ENCODE measurements around the gene MAP4K4. TPM values are rescaled to one million over a fixed set of nuclear protein-coding genes. Genes with fewer than 3 reads are reported as not detected.

MAP4K4 gene
- total and polyA plus RNA-seq, 2 of the 4 experiments (the other 2 are of a cell fraction): 89.4 to 124 TPM

DNA sequence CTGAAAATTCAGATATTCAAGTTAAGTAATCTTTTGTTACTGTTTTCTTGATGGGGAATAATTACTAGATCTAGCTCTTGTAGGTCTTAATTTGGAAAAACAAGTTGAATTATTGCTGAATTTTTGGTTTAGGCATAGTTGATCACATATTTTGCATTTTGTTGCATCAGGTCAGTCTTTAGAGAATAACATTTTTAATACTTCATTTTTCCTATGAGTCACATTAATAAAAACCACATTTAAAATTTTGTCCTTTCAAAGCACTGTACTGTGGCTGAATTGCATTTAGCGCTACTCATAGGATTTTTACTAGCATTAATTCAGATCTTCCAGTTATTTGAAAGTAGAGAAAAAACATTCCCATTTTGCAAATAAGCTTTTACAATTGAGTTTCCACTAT is 23.2 kb downstream of the MAP4K4 start:
- H3K14ac ChIP-seq (replicated peaks; ENCODE audit: low read depth, low read length): no peak overlapping the region
- H3K4me2 ChIP-seq (ENCODE audit: low read depth, low read length): no peak overlapping the region
- no peak for DNase-seq
- H4K91ac ChIP-seq (ENCODE audit: insufficient read depth, low read depth, low read length): no peak overlapping the region
- no peak overlapping the region for H2BK20ac ChIP-seq (ENCODE audit: low read depth, low read length)
- peaks cover 8 to 79% of the 10 kb centered on the region in 2 experiments; a peak in 2 of 4 replicates for H3K79me1 ChIP-seq (ENCODE audit: low read depth in 1 of 2, low read length in 2 of 2)
- H3K9ac ChIP-seq (ENCODE audit: low read depth, low read length): no peak overlapping the region
- peaks cover 26% of the 10 kb centered on the region for H3K9me1 ChIP-seq (ENCODE audit: insufficient read depth, low read length)
- H3K27me3 ChIP-seq (ENCODE audit: control insufficient read depth, insufficient read depth, low read length): no peaks in the 10 kb centered on the region
- in situ Hi-C loops (cut with MboI; ENCODE audit: low sequenced_read_pairs): no loop called here
- no CpG with 5 or more reads among the region's 1 CpG for WGBS, 2 experiments (ENCODE audit: extremely low coverage in 2 of 2, insufficient read length in 1 of 2)
- H3K9me3 ChIP-seq (ENCODE audit: control insufficient read depth, insufficient read depth, low read length): no peaks in the 10 kb centered on the region
- intact Hi-C loops (cut with micrococcal nuclease): no loop called here
- no peak overlapping the region for H3K27ac ChIP-seq (ENCODE audit: insufficient read depth, low read length)
- no peak overlapping the region for H4K8ac ChIP-seq (ENCODE audit: low read depth in 2 of 2, low read length in 2 of 2)
- H3K23ac ChIP-seq (ENCODE audit: low read depth, low read length): no peak overlapping the region
- no peak overlapping the region for H2BK15ac ChIP-seq (ENCODE audit: low read depth, low read length)
- ChIA-PET CTCF (no interaction called here), POLR2A (ENCODE audit: unreplicated experiment) (no interaction called here)
- no peak overlapping the region for H2AK9ac ChIP-seq (replicated peaks; ENCODE audit: low read depth, low read length, poor library complexity)
- no peak overlapping the region for H3K4ac ChIP-seq (ENCODE audit: low read depth, low read length)
- no peak overlapping the region for H4K5ac ChIP-seq (ENCODE audit: low read depth, low read length)
- H3K4me1 ChIP-seq (ENCODE audit: control insufficient read depth, insufficient read depth, low read length): peaks cover 21% of the 10 kb centered on the region
- no TSS peak for BruUV-seq (replicated peaks)
- no peak overlapping the region for H3K56ac ChIP-seq (ENCODE audit: extremely low read depth, insufficient read depth, low read length)
- ATAC-seq (ENCODE audit: low read depth): no peak
- no peak overlapping the region for H2AFZ ChIP-seq (replicated peaks; ENCODE audit: low read length, poor library complexity)
- no peak overlapping the region for H2BK5ac ChIP-seq (ENCODE audit: low read depth, low read length, poor library complexity, severe bottlenecking)
- TF ChIP-seq CEBPB (IDR thresholded peaks at IDR 0.05; ENCODE audit: low read depth, low read length) (peak; percentile 34; the same call in 1 of the 2 replicates), RAD21 (IDR thresholded peaks at IDR 0.05; ENCODE audit: low read length) (no peak)
- H3K36me3 ChIP-seq (ENCODE audit: control insufficient read depth, insufficient read depth, low read length): peaks cover 4% of the 10 kb centered on the region; the same call in 1 of the 2 replicates
- H2BK120ac ChIP-seq (ENCODE audit: low read depth, low read length): no peak overlapping the region
- peaks cover 97% of the 10 kb centered on the region for H4K20me1 ChIP-seq (ENCODE audit: insufficient read depth, low read length)
- dilution Hi-C loops (cut with HindIII; ENCODE audit: low sequenced_read_pairs, unreplicated experiment): no loop called here
- H3K4me3 ChIP-seq (ENCODE audit: insufficient read depth, low read depth, low read length): no peak overlapping the region
- H3K18ac ChIP-seq (ENCODE audit: low read depth, low read length): no peak overlapping the region
- H2AK5ac ChIP-seq (ENCODE audit: low read depth, low read length): no peak overlapping the region
